Regular cardiac myocyte (primary cell): ENCODE results near the gene HAUS8. TPM values are rescaled to one million over a fixed set of nuclear protein-coding genes. Genes with fewer than 3 reads are reported as not detected.

ENCODE experiments used
- total RNA-seq: library from RNA; depleted of rRNA; stranded (reverse); fragments of >200 nt; gene quantifications from 2 replicates; pipeline ENCODE4 v1.2.3, GENCODE V29; 2014

Gene HAUS8, protein sequence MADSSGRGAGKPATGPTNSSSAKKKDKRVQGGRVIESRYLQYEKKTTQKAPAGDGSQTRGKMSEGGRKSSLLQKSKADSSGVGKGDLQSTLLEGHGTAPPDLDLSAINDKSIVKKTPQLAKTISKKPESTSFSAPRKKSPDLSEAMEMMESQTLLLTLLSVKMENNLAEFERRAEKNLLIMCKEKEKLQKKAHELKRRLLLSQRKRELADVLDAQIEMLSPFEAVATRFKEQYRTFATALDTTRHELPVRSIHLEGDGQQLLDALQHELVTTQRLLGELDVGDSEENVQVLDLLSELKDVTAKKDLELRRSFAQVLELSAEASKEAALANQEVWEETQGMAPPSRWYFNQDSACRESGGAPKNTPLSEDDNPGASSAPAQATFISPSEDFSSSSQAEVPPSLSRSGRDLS
- total RNA-seq, result 0.56 and 9.4 TPM in 2 replicates

DNA sequence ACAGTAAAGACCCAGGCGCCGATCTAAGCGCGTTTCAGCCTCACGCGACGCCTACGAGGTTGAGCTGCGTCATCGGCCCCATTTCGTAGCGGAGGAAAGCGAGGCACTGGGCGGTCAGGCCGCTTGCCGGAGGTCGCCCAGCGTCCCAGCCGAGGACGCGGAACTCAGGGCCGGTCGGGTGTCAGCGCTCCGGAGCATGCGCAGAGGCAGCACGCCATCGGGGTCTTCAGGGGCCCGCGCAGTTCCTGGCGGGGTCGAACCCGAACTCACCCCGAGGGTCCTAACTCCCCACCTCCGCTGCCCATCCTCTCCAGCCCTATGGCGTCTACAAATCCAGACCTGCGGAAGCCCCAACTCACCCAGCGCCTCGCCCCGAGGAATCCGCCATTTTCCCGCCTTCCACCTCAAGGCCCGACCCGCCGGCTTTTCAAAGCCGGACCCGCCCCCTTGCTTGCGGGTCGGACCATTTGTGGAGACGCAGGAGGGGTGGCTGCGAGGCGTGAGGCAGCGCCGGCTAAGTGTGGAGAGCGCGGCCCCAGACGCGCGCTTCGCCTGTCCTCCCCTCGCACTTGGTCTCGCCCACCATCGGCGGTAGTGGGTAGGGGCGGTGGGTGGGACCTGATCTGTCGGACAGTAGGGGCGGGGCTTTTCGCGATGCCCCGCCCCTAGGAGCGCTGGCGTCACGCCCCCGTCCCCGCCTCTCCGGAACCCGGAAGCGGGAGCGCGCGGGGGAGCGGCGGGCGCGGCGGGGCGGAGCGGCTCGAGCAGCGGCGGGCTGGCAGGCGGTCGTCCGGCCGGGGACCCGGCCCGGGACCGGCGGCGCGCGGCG lies at the start of gene HAUS8, which contains the start of gene MYO9B:
Gene HAUS8, minus strand, starts transcription at position 418 of the 829 bp plus-strand sequence. Its CDS starts 30 bp downstream, at position 388.
Gene MYO9B, plus strand, starts transcription at position 743 of the 829 bp plus-strand sequence. CDS start 25,941 bp downstream, outside the sequence.

DNA sequence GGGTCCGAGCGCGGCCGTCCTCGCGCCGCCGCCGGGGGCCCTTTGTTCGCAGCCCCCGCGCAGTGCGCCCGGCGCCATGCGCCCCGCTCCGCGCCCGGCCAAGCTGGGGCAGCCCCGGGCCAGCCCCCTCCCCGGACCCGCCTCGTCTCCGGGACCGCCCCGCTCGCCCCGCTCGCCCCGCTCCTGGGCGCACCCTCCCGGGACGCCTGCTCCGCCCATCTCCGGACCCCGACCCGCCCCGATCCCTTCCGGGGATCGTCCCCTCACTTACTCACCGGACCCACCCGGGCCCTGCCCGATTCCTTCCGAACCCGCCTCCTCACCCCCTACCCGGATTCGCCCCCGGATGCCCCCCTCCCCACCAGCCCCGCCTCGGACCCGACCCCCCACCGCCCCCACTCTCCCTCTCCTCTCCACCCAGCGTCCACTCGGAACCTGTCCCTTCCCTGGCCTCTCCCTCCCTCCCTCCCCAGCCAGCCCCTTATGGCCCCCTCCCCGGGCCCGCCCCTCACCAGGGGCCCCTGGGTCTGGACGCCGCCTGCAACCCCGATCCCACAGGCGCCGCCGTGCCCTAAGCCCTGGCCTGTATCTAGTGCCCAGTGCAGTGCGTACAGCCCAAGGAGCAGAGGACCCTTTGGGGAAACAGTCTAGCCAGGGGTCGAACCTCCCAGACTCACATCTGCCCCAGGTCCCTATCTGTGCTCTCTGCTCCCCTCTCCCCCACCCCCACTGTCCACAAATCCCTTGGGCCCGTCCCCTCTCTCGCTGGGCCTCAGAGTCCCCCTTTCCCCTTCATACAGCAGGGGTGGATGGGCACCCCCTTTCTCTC lies 48.3 kb downstream of the HAUS8 start, which contains the start of gene CPAMD8:
Gene CPAMD8, minus strand, starts transcription at position 105 of the 829 bp plus-strand sequence. CDS start 168 bp downstream, outside the sequence.

Other genes with a start within 250 kb of the HAUS8 start
- gene SIN3B, start 246.1 kb downstream of the HAUS8 start, total RNA-seq, result 14.6 and 21.7 TPM in 2 replicates
- gene F2RL3, start 186.5 kb downstream of the HAUS8 start, total RNA-seq, result 0.28 TPM in 1 of 2 replicates, not detected in the other
- 0.19 and 0.56 TPM in 2 replicates for gene CPAMD8, start 48.6 kb downstream of the HAUS8 start, total RNA-seq
- gene MYO9B, start 325 bp upstream of the HAUS8 start, total RNA-seq, result 65.9 and 70.8 TPM in 2 replicates
- 18.0 and 31.1 TPM in 2 replicates for gene USE1, start 139.9 kb upstream of the HAUS8 start, total RNA-seq
- gene OCEL1, start 150.8 kb upstream of the HAUS8 start, total RNA-seq, result 0.77 and 2.3 TPM in 2 replicates
- 35.5 and 45.2 TPM in 2 replicates for gene NR2F6, start 170.5 kb upstream of the HAUS8 start, total RNA-seq
- under 0.01 and 0.28 TPM in 2 replicates for gene USHBP1, start 189.3 kb upstream of the HAUS8 start, total RNA-seq
- 67.4 and 125 TPM in 2 replicates for gene BABAM1, start 192.0 kb upstream of the HAUS8 start, total RNA-seq
- gene ANKLE1, start 206.4 kb upstream of the HAUS8 start, total RNA-seq, result 1.9 TPM in 1 of 2 replicates, not detected in the other
- 8.2 and 10.4 TPM in 2 replicates for gene ABHD8, start 228.0 kb upstream of the HAUS8 start, total RNA-seq
- 36.6 and 50.8 TPM in 2 replicates for gene MRPL34, start 230.4 kb upstream of the HAUS8 start, total RNA-seq
- 18.3 and 33.2 TPM in 2 replicates for gene DDA1, start 234.1 kb upstream of the HAUS8 start, total RNA-seq